ENCODE data around the gene SPATA13.
A peak's percentile ranks its signal among the peaks of the same experiment; 100 is the strongest.

SPATA13 gene

DNA sequence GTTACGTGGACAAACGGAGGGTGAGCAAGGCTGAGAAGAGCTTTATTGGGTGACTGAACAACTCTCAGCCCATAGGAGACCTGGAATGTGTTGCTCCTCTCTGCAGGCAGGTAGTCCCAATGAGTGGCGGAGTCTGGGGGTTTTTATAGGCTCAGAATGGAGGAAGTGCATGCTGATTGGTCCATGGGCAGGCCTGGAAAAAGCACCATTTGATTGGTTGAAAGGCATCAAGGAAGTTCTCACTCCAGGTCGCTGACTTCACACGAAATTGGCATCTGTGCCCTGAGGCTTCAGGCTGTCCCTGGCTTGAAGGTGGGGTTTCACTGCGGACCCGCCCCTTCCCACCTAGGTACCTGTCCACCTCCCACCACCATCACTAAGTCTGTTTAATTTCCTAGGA is 65.4 kb downstream of the SPATA13 start:
- no peak for DNase-seq

DNA sequence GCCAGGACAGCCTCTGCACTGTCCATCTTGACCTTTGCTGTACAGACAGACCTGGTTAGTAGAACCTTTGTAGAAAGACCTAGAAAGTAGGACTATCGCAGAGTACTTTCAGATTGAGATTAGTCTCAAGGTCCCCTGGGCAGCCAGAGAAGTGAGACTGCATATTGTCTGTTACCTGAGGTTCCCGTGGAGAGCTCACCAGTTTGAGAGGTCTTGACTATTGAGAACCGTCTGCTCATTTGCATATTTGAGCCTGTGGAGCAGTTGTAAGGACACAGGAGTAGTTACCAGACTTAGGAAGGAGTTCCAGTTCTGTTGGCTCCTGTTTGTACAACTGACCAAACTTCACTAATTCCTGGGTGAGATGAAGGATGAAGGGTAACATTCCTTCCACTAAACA is 66.2 kb downstream of the SPATA13 start:
- peak; percentile 16 for DNase-seq

DNA sequence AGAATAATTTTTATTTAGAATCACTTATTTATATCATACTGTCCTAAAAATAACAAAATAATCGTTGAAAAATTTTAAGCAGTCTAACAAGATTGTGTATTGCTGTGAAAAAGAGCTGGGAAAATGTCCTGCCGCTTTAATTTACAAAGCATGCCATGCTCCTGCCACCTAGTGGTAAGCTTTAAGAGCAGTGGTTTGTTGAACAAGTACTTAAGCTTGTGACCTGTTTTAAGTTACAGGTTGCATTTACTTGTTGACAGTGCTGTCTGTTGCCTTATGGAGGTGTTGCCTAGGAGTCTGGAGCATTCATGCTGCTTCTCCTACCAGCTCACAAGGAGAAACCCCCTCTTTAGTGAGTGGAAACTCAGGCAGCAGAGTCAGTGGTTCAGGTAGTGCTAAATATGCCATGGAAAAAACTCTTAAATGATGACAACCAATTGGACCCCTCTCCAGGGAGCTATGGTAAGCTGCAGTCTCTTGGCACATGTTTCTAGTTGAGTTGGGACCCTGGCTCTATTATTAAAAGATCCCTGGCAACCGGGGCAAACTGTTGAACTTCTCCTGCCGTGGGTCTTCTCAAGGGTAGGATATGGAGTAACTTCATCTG is 68.4 kb downstream of the SPATA13 start:
- peak; percentile 90 for DNase-seq

DNA sequence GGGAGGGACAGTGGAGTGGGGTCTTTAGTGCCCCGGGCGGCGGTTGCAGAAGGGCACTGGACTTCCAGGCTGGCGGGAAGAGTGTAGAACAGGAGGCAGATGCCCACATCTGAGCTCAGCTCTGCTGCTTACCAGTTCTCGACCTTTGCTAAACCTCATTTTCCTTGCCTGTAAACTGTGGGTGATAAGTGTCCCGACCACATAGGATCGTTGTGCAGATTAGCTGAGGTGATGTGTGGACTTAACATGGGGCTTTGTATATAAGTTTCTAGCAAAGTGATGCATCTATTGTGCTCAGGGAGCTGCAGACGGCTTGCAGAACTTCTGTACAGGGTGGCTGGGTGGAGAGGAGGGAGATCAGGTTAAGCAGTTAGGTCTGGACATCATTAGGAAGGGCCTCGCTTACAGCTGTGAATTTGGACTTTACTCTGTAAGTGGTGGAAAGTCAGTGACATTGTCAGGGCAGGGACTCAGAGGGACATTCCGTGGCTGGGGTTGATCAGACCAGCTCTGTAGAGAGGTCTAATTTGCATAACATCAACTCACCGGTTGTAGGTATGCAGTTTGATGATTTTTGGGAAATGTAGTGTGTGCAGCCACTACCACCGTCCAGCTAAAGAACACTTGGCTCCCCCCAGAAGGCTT is 70.0 kb downstream of the SPATA13 start:
- DNase-seq = no peak

DNA sequence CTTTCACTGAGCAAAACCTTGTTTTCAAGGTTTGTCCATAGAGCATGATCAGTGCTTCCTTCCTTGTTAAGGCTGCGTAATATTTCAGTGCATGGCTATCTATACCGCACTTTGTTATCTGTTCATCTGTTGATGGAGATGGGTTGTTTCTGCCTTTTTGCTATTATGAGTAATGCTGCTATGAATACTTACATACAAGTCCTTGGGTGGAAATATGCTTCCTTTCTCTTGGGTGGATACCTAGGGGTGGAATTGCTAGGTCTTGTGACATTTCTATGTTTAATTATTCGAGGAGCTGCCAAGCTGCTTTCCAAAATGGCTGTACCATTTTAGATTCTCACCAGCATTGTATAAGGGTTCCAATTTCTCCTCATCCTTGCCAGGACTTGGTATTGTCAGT is 70.9 kb downstream of the SPATA13 start:
- no peak for DNase-seq

DNA sequence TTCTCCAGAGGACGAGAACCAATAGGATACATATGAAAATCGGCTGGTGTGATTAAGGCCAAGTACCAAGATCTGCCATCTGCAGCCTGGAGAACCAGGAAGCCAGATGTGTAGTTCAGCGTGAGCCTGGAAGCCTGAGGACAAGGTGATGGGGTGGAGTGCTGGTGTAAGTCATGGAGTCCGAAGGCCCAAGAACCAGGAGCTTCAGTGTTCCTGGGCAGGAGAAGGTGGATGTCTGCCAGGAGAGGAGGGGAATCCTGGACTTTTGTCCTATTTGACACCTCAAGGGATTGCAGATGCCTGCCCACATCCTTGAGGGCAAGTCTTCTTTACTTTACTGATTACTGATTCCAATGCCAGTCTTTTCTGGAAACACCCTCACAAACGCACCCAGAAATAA is 71.5 kb downstream of the SPATA13 start:
- no peak for DNase-seq

DNA sequence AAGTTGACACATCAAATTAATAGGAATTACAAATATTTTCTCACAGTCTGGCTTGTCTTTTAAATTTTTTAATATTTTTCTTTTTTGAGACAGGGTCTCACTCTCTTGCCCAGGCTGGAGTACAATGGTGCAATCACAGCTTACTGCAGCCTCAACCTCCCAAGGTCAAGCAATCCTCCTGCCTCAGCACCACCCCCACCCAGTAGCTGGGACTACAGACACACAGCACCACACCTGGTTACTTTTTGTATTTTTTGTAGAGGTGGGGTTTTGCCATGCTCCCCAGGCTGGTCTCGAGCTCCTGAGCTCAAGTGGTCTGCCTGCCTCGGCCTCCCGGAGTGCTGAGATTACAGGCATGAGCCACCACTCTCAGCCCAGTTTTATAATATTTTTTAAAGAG is 72.0 kb downstream of the SPATA13 start:
- no peak for DNase-seq

DNA sequence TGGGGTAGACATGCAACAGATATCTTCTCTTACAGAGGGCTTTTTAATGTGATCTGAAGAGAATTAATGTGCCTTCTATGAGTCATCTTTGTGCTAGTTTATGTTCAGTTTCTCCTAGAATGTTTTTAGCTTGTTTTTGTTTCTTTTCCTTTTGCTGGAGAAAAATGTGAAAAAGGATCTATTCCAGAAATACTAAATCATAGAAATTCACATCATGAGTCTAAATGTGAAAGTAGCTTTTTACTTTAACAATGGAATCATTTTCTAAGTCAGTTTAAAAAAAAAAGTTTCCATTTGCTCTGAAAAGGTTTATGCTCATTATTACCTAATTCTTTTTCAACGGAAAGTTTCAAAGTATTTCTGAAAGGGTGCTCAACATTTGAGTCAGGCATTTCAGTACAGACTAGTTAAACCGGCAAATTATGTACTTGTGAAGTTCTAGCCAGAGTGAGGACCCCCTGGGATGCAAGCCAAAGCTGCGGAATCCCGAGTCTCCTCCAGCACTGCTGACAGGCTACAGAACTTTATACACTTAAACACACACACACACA is 72.9 kb downstream of the SPATA13 start:
- DNase-seq = no peak

DNA sequence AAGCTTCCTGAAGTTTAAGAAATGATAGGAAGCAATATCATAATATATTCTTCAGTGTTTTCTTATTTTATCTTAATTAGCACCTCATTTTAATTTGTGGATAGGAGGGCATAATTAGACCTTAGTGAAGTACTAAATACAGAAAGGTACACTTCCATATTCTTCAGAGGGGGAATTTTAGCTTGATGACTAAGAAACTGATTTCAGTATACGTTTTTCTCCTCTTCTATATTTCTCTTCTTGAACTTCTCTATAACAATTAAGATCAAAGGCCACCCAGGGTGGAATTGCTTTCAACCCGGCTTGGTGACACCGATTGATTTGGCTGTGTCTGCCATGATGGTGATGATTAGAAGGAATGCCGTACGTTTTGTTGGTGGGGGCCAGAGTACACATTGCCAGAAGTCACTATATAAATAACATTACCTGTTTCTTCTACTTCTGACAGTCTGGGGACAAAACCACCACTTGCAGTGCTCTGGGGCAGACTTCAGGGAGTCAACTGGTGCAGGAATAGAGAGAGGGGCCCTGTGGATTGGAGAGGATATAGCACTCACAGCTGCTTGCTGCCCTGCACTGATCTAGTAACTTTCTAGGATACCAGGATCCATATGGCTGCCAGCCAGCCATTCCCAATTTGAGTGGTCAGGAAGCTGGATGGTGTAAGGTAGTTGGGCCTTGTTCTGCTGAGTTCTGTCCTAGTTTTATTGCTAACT is 73.8 kb downstream of the SPATA13 start:
- no peak for DNase-seq

DNA sequence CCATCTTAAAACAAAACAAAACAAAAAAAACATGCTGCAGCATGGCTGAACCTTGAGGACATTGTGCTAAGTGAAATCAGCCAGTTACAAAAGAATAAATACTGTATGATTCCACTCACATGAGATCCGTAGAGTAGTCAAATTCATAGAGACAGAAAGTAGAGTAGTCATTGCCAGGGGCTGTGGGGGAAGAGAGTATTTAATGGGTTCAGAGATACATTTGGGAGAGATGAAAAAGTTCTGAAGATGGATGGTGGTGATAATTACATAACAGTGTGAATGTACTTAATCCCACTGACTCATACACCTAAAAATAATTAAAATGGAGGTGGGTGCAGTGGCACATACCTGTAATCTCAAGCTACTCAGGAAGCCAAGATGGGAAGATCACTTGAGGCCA is 76.8 kb downstream of the SPATA13 start:
- no peak for DNase-seq

DNA sequence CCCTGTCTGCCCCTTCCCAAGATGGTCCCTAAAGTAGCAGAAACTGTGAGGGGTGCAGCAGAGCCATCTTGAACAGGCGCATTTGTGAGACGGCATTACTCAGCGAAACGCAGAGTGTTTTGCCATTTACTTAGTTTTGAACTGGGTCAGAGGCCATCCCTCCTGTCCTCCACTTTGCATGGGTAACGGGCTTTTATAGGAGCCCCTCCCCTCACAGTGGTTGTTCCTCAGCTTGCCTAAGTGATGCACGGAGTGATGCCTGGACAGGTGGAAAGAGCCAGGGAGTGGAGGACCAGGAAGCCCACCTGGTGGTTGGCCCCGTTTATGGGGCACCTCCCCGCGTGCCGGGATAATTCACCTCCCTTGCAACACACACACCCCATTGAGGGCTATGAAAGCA is 80.8 kb downstream of the SPATA13 start:
- no peak for DNase-seq

DNA sequence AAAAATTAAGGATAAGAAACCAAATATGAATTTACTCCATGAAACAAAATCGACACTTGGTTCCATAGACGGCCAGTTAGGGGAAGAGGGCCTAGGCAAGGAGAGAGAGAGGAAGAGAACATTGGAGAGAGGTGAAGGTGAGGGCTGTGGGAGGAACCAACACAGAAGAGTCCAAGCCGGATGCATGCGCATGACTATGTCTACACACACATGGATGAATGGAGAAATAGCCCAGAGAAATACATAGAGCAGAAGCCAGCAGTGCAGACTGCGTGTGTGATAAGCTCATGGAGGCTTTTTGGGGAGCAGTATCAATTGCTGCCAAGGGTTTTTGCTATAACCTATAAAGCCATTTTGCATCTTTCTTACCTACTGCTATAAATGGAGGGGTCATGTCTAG is 81.6 kb downstream of the SPATA13 start:
- no peak for DNase-seq

DNA sequence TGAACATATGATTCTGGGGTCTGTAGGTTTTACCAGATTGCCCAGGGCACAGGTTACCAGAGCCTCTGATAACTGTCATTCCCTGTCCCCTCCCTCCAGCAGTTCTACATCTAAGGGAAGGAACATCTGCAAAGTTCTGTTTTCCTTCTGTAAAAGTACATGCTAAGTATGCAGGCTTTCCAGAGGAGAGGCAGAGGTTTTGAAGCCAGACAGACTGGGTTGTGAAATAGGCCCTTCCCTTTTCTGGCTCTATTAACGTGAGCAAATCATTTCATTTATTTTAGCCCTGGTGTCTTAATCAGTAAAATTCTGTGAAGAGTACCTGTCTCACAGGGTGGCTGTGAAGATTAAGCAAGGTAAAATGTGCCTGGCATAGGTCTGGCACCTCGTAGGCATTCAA is 82.8 kb downstream of the SPATA13 start:
- no peak for DNase-seq

DNA sequence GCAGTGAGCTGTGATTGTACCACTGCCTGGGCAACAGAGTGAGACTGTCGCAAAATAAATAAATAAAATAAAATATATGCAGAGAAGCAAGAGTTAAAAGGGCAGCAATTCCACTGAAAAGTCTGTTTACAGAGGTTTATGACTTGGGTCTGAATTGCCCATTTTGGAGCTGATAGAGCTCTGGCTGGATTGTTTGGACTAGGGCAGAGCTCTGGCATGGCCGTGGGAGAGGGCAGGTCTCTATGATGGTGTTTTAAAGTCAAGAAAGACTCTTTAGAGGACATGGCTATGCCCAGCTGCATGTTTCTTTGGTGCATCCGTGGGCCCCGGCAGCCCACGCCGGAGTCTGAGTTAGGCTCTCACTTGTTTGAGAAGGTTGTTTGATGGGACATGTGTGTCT is 84.3 kb downstream of the SPATA13 start:
- DNase-seq = no peak

DNA sequence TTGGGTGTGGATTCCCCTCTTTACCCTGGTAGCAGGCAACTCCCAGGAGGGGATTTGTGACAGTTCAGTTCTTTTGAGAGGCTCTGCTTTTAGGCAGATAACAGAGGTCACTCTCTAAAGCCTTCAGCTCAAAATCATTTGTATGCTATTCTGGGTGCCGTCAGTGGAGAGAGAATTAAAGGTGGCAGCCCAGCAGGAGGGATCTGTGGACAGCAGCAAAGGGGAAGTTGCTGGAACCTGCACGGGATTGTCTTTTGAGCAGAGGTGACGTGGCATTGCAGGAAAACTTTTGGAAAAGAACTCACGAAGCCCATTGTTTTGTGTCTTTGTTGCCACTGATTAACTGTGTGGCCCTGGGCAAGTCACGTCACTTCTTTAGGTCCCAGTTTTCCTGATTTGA is 86.5 kb downstream of the SPATA13 start:
- no peak for DNase-seq

DNA sequence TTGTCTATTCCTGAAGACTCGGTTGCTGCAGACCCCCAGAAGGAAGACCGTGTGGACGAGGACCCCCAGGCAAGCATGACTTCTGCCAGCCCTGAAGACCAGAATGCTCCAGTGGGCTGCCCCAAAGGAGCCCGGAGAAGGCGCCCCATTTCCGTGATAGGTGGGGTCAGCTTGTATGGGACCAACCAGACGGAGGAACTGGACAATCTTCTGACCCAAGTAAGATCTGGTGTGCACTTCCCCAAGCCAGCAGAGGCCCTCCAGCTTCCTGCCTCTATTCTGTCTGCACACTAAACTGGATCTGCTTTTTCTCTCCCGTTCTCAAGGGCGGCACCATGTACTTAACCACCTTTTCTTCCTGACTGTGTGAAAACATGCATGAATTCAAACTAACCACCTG is 89.1 kb downstream of the SPATA13 start:
- no peak for DNase-seq

DNA sequence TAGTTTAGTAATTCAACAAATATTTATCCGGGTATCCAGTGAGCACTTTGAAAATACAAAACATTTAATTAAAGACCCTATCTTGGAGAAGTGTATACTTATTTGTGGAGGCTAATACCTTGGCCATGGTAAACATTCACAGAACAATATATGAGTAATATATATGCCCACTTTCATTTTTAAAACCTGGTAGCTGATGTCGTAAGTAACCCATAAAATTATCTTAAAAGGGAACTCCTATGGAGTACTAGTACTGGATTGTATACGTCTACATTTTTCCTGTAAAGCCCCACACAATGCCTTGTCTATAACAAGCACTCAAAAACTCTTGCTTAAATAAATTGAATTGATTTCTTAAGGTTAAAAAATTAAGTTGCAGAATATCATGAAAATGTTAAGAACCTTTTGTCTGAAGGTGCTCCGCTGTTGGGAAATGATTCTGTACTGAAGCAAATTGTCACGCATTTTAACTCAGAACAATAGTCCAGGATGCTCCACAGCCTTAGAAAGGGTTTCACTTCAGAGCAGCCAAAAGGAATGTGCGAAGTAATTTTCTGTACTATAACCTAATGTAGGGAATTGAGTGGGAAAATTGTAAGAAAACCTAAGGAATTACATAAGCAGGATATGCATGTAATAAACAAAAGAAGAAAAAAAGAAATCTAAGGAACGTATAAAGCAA is 90.0 kb downstream of the SPATA13 start:
- DNase-seq = no peak

DNA sequence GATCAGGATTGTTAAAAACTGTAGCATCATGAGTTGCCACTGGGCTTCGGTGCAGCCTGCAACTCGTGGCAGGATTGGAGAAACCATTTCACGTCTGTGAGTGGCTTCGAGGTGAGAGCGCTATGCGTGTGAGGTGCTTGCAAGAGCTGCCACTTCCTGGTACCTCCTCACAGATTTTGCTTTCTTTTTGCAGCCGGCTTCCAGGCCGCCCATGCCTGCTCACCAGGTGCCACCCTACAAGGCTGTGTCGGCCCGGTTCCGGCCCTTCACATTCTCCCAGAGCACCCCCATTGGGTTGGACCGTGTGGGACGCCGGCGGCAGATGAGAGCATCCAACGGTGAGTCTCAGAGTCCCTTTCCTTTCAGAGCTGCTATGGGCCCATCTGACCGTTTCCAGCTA is 91.0 kb downstream of the SPATA13 start:
- no peak for DNase-seq

DNA sequence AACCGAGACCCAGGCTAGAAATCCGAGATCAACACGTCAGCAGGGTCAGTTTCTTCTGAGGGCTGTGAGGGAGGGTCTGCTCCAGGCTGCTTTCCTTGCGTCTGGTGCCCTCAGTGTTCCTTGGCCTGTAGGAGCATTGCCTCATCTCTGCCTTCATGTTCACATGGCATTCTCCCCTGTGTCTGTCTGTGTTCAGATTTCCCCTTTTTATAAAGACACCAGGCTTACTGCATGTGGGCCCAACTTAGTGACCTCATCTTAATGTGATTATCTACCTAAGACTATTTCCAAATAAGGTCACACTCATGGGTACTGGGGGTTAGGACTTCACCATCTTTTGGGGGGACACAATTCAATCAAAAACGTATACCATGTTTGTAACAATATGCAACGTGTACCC is 91.6 kb downstream of the SPATA13 start:
- DNase-seq = no peak

DNA sequence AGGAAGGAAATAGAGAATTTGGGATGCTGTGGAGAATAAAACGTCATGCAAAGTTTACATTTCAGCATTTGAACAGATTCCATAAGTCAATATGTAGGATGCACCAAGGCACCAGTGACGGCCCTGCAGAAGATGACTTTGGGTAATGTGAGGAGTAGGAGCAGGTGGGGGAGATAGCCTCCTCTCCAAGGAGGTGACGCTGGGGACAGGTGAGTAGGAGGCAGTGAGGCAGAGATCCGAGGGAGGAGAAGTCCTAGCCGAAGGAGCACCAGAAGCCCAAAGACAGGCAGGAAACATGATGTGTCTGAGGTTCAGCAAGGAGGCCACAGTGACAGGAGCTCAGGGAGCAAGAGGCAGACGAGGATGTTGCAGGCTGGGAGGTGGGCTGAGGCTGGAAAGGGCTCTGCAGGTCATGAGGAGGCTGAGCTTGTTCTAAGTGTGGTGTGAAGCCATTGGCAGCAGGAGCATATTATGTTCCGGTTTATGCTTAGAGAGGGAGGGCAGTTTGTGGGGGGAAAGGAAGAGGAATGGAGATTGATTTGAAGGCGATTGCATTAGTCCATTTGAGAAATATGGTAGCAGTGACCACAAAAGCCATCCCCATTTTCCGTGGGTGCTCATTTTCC is 93.1 kb downstream of the SPATA13 start:
- DNase-seq = no peak

DNA sequence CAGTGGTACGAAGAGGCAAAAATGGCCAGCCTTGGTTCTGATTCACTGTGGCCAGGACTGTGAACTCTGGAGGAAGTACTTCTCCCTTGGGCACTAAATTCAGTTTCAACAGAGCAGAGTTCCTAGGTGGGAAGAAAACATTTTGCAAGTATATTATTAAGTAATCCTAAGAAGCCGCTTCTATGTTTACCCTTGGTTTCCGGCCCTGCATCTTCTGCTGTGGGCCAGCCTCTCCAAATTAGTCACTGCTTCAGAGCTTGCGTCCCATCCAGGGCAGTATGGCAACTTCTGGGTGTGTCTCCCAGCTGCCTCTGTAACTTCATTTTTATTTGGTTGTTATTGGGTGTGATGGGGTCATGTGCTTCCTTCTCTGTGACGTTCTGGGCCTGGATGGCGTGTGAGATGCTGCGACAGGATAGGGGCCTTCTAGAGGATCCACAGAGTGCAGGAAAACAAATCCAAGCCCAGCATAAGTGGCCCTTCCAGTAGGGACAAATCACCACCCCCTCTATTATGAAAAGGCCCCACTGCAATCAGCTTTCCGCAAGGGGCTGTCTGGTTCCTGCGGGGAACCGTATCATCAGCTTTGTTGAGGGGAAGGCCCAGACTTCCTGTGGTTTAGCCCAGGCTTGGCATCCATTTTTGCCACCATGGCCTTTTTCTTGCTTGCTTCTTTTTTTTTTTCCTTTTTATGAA is 93.8 kb downstream of the SPATA13 start:
- no peak for DNase-seq

DNA sequence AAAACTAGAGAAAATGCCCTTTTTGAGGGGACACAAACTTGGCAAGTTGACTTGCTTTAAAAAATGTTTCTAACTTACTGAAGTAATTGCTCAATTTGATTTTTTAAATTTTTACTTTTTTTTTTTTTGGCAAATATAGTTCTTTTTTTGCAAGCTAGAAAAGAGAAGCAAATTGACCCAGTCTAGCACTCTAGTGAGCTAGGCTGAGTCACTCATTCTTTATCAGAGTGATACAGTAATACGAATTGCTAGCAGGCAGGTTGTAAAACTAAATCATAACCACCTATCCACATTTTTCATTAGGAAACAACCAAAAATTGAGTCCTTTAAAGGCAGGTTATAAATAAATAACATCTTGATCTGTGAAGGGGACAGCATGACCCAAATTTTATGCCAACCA is 97.0 kb downstream of the SPATA13 start:
- no peak for DNase-seq

DNA sequence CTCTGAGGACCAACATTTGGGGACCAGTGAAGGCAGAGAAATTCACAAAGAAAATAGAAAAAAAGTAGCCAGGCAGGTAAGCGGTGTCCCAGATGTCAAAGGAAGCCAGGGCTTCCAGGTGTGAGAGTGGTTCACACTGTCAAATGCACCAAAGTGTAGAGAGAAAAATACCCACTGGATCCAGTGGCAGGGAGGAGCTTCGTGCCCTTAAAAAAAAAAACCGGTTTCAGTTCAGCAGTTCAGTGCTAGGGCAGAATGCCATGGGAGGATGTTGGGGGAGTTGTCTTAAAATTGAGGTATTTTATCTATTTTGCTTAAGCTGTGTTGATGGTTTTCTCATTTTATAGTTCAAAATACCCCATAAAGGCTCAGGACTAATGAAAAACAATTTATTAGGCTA is 101.0 kb downstream of the SPATA13 start:
- DNase-seq = no peak
